Peyer's patch (tissue), 4 donors: Measurements from ENCODE around the gene CREB1.

Source experiments
- POLR2A ChIP-seq, 2 donors: fragments of 450-650 bp; IDR thresholded peaks; one replicate each; pipeline ENCODE4 v1.5.1; 2017; ENCODE audit warnings: antibody characterized with exemption in 2 of 2, mild to moderate bottlenecking in 2 of 2, moderate library complexity in 2 of 2
- TF ChIP-seq, protein P1 (sequence below), 6 experiments: fragments of 450-650 bp in 4 of 6; fragments of 200-600 bp in 2 of 6; sonication (generic) in 1 of 6; IDR thresholded peaks; one replicate each; pipeline ENCODE4 v1.5.1; 2017 to 2019; ENCODE audit warnings: antibody characterized with exemption in 6 of 6, mild to moderate bottlenecking in 3 of 6, moderate library complexity in 1 of 6

DNA sequence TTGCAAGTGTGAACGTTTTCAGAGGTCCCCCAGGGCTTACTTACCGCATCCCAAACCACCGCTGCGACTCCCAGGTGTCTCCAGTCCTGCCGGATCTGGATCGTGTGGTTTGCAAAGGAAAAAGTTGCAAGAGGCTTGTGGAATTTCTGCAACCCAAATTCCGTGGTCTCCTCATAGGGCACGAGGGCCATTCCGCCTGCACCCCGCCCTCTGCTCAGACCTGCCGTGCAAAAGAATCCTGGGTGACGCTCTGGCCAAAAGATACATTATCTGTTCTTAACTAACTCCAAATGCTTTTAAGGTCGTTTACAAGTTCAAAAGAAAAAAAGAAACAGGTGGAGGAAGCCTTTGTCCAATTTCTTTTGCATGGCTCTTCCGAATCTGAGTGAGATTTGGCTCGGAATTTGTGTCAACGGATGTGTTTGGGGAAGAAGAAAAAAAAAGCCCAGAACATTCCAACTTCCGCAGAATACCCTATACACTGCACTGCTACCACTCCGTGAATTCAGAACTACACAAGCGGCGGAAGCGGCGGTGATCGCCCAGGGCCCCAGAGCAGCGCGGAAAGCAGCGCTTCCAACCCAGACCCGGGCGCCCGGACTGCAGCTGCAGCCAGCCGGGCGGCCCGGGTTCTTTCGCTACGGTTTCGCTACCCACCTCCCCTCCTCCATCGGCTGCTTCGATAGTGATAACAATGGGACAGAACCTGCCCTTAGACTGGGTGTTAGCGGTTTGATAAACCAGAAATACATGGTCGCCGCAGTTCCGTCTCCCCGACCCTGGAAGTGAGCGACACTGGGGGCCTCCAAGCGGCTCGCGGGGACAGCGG, 94.6 kb downstream of the CREB1 start:
- TF ChIP-seq, protein P1, sequence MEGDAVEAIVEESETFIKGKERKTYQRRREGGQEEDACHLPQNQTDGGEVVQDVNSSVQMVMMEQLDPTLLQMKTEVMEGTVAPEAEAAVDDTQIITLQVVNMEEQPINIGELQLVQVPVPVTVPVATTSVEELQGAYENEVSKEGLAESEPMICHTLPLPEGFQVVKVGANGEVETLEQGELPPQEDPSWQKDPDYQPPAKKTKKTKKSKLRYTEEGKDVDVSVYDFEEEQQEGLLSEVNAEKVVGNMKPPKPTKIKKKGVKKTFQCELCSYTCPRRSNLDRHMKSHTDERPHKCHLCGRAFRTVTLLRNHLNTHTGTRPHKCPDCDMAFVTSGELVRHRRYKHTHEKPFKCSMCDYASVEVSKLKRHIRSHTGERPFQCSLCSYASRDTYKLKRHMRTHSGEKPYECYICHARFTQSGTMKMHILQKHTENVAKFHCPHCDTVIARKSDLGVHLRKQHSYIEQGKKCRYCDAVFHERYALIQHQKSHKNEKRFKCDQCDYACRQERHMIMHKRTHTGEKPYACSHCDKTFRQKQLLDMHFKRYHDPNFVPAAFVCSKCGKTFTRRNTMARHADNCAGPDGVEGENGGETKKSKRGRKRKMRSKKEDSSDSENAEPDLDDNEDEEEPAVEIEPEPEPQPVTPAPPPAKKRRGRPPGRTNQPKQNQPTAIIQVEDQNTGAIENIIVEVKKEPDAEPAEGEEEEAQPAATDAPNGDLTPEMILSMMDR (IDR thresholded peaks at IDR 0.05) = no peak
- TF ChIP-seq POLR2A (IDR thresholded peaks at IDR 0.05) = peak in 1 of 2 donors; percentile 48
